ENCODE results near the gene ZNF728. TPM values are rescaled to one million over a fixed set of nuclear protein-coding genes. Genes with fewer than 3 reads are reported as not detected.
"Not testable (repeated sequence)": the region's sequence is repeated elsewhere in the genome, so short reads cannot be mapped to it uniquely, and the experiment has no call there.

Gene ZNF728
- total RNA-seq, result 1 to 10 TPM; 3.2 to 6.8 TPM
- long read RNA-seq, partial matches to known transcripts, result 0 of 2 reads
- long read RNA-seq, other reads (novel, unspliced or antisense), result 1 of 2 reads

GRCh38 chr19:23002690-23003422, at the start of gene ZNF728:
ZNF728 (minus strand) TSS chr19:23003176; CDS start chr19:23003030, 146 bp downstream.
- ATAC-seq (peak; percentile 97 to 99), DNase-seq (peak; percentile 92)
- intact Hi-C loops (cut with DNase I), result no loop called here

- ATAC-seq (no peak), DNase-seq (no peak)
- intact Hi-C loops (cut with DNase I), result no loop called here
Observed at GRCh38 chr19:23052349-23052748, 49.4 kb upstream of the ZNF728 start.

- intact Hi-C loops (cut with DNase I), result no loop called here
- ATAC-seq (no peak), DNase-seq (no peak)
Observed at GRCh38 chr19:23049256-23049655, 46.3 kb upstream of the ZNF728 start.

GRCh38 chr19:23046743-23047142, 43.8 kb upstream of the ZNF728 start:
- DNase-seq (no peak), ATAC-seq (no peak)
- intact Hi-C loops (cut with DNase I), result no loop called here

- DNase-seq (no peak), ATAC-seq (no peak)
- intact Hi-C loops (cut with DNase I), result no loop called here
Observed at GRCh38 chr19:23033721-23034120, 30.7 kb upstream of the ZNF728 start.

GRCh38 chr19:23015660-23016059, 12.7 kb upstream of the ZNF728 start:
- no peak for DNase-seq
- no peak for ATAC-seq
- intact Hi-C loops (cut with DNase I), result no loop called here

- ATAC-seq; intact Hi-C loops (cut with DNase I); DNase-seq: not testable (repeated sequence)
Observed at GRCh38 chr19:22994957-22995356, 8.0 kb downstream of the ZNF728 start.

- DNase-seq (no peak), ATAC-seq (no peak)
- intact Hi-C loops (cut with DNase I), result no loop called here
Observed at GRCh38 chr19:22976248-22976647, 26.7 kb downstream of the ZNF728 start.

GRCh38 chr19:22975546-22976136, 27.3 kb downstream of the ZNF728 start:
- ATAC-seq; intact Hi-C loops (cut with DNase I); DNase-seq: not testable (repeated sequence)

- intact Hi-C loops (cut with DNase I), result no loop called here
- ATAC-seq (no peak), DNase-seq (no peak)
Observed at GRCh38 chr19:22945560-22945959, 57.4 kb downstream of the ZNF728 start.

GRCh38 chr19:22935151-22935550, 67.8 kb downstream of the ZNF728 start:
- ATAC-seq, result no peak
- no peak for DNase-seq
- intact Hi-C loops (cut with DNase I), result no loop called here

GRCh38 chr19:22927576-22927975, 75.4 kb downstream of the ZNF728 start:
- intact Hi-C loops (cut with DNase I); ATAC-seq; DNase-seq: not testable (repeated sequence)

- ATAC-seq; intact Hi-C loops (cut with DNase I); DNase-seq: not testable (repeated sequence)
Observed at GRCh38 chr19:22925181-22925580, 77.8 kb downstream of the ZNF728 start.

Other genes starting within 250 kb of the ZNF728 start
- under 1 TPM; 0.15 to 0.18 TPM for gene ZNF99, start 219.0 kb downstream of the ZNF728 start, total RNA-seq
- gene ZNF723, start 170.9 kb downstream of the ZNF728 start, total RNA-seq, result not detected
- gene ZNF730, start 113.8 kb upstream of the ZNF728 start, total RNA-seq, result under 1 TPM; 0.24 to 0.42 TPM
- 1 to 10 TPM; 1.2 to 1.9 TPM for gene ZNF724, start 247.2 kb upstream of the ZNF728 start, total RNA-seq

Measured in left cardiac atrium (tissue), 4 donors.